HEK293T (cell line): ENCODE data around the gene FAM53B.

Experiments
- FOXA1 ChIP-seq: fragments of 450-650 bp; IDR thresholded peaks from 2 replicates; pipeline ENCODE4 v1.6.1; 2016; ENCODE audit warnings: mild to moderate bottlenecking
- LEF1 ChIP-seq: fragments of 450-650 bp; IDR thresholded peaks from 2 replicates; pipeline ENCODE4 v1.6.1; 2017; ENCODE audit warnings: mild to moderate bottlenecking, borderline replicate concordance
- SUZ12 ChIP-seq: fragments of 450-650 bp; IDR thresholded peaks from 2 replicates; pipeline ENCODE4 v1.6.1; 2016; ENCODE audit warnings: mild to moderate bottlenecking

- TF ChIP-seq LEF1 (no peak), FOXA1 (no peak), SUZ12 (no peak)
These were observed 147.0 kb downstream of the FAM53B start for GRCh38 chr10:124596962-124597845.
